KOPT-K1 (cell line): ENCODE measurements around the gene ZNF385B.

Experiments
- H3K27ac ChIP-seq: fragments of 200-600 bp; sonication (generic); 2 replicates; pipeline ENCODE4 v1.5.1; 2016; ENCODE audit warnings: antibody characterized with exemption, mild to moderate bottlenecking, low read depth, low read length; ENCODE audit not compliant: poor library complexity, severe bottlenecking
- H3K36me3 ChIP-seq: fragments of 200-600 bp; sonication (generic); 2 replicates; pipeline ENCODE4 v1.5.1; 2017; ENCODE audit warnings: antibody characterized with exemption, mild to moderate bottlenecking, low read length, moderate library complexity; ENCODE audit not compliant: insufficient read depth
- H3K9me3 ChIP-seq: fragments of 200-600 bp; sonication (generic); 2 replicates; pipeline ENCODE4 v1.5.1; 2017; ENCODE audit warnings: antibody characterized with exemption, low read length, mild to moderate bottlenecking; ENCODE audit not compliant: insufficient read depth, poor library complexity, severe bottlenecking

The ZNF385B gene

GRCh38 chr2:179554639-179555386, 306.6 kb downstream of the ZNF385B start:
- no peak overlapping the region for H3K27ac ChIP-seq
- H3K9me3 ChIP-seq = no peaks in the 10 kb centered on the region
- H3K36me3 ChIP-seq = no peaks in the 10 kb centered on the region

GRCh38 chr2:179553382-179553781, 308.0 kb downstream of the ZNF385B start:
- Histone ChIP-seq H3K9me3 (no peaks in the 10 kb centered on the region), H3K27ac (no peak overlapping the region), H3K36me3 (no peaks in the 10 kb centered on the region)

GRCh38 chr2:179551539-179552045, 309.8 kb downstream of the ZNF385B start:
- Histone ChIP-seq H3K9me3 (no peaks in the 10 kb centered on the region), H3K36me3 (no peaks in the 10 kb centered on the region), H3K27ac (no peak overlapping the region)

GRCh38 chr2:179550849-179551248, 310.6 kb downstream of the ZNF385B start:
- no peaks in the 10 kb centered on the region for H3K9me3 ChIP-seq
- H3K36me3 ChIP-seq = no peaks in the 10 kb centered on the region
- no peak overlapping the region for H3K27ac ChIP-seq

GRCh38 chr2:179550214-179550613, 311.2 kb downstream of the ZNF385B start:
- H3K27ac ChIP-seq = no peak overlapping the region
- no peaks in the 10 kb centered on the region for H3K36me3 ChIP-seq

GRCh38 chr2:179546656-179547055, 314.8 kb downstream of the ZNF385B start:
- Histone ChIP-seq H3K36me3 (no peaks in the 10 kb centered on the region), H3K9me3 (no peaks in the 10 kb centered on the region), H3K27ac (no peak overlapping the region)

More at GRCh38 chr2:179550214-179550613, 311.2 kb downstream of the ZNF385B start:
- no peaks in the 10 kb centered on the region for H3K9me3 ChIP-seq

GRCh38 chr2:179545024-179545423, 316.4 kb downstream of the ZNF385B start:
- Histone ChIP-seq H3K36me3 (no peaks in the 10 kb centered on the region), H3K9me3 (no peaks in the 10 kb centered on the region), H3K27ac (no peak overlapping the region)

GRCh38 chr2:179543361-179543901, 318.0 kb downstream of the ZNF385B start:
- Histone ChIP-seq H3K36me3 (no peaks in the 10 kb centered on the region), H3K27ac (no peak overlapping the region)

GRCh38 chr2:179541586-179541985, 319.8 kb downstream of the ZNF385B start:
- H3K27ac ChIP-seq = no peak overlapping the region
- H3K36me3 ChIP-seq = no peaks in the 10 kb centered on the region

More at GRCh38 chr2:179543361-179543901, 318.0 kb downstream of the ZNF385B start:
- no peaks in the 10 kb centered on the region for H3K9me3 ChIP-seq

GRCh38 chr2:179539124-179539511, 322.3 kb downstream of the ZNF385B start:
- H3K27ac ChIP-seq = no peak overlapping the region
- no peaks in the 10 kb centered on the region for H3K9me3 ChIP-seq
- H3K36me3 ChIP-seq = no peaks in the 10 kb centered on the region

More at GRCh38 chr2:179541586-179541985, 319.8 kb downstream of the ZNF385B start:
- no peaks in the 10 kb centered on the region for H3K9me3 ChIP-seq

- H3K36me3 ChIP-seq = no peaks in the 10 kb centered on the region
- H3K27ac ChIP-seq = no peak overlapping the region
- no peaks in the 10 kb centered on the region for H3K9me3 ChIP-seq
These were observed 322.8 kb downstream of the ZNF385B start for GRCh38 chr2:179538406-179539123.

- H3K9me3 ChIP-seq = no peaks in the 10 kb centered on the region
- no peaks in the 10 kb centered on the region for H3K36me3 ChIP-seq
- no peak overlapping the region for H3K27ac ChIP-seq
These were observed 325.2 kb downstream of the ZNF385B start for GRCh38 chr2:179536185-179536584.

- no peaks in the 10 kb centered on the region for H3K36me3 ChIP-seq
These were observed 327.5 kb downstream of the ZNF385B start for GRCh38 chr2:179533875-179534274.

GRCh38 chr2:179532863-179533278, 328.5 kb downstream of the ZNF385B start:
- Histone ChIP-seq H3K36me3 (no peaks in the 10 kb centered on the region), H3K27ac (no peak overlapping the region), H3K9me3 (no peaks in the 10 kb centered on the region)

More at GRCh38 chr2:179533875-179534274, 327.5 kb downstream of the ZNF385B start:
- no peaks in the 10 kb centered on the region for H3K9me3 ChIP-seq
- no peak overlapping the region for H3K27ac ChIP-seq

- Histone ChIP-seq H3K9me3 (no peaks in the 10 kb centered on the region), H3K27ac (no peak overlapping the region), H3K36me3 (no peaks in the 10 kb centered on the region)
These were observed 332.8 kb downstream of the ZNF385B start for GRCh38 chr2:179528576-179529069.
